Measurements from ENCODE around the gene RHOF. TPM values are rescaled to one million over a fixed set of nuclear protein-coding genes. Genes with fewer than 3 reads are reported as not detected.
A peak's percentile ranks its signal among the peaks of the same experiment; 100 is the strongest.

RHOF gene
- total RNA-seq, 1 donor from 2014 or later, result 12.1 TPM

GRCh38 chr12:121786440-121786825 lies 7.1 kb downstream of the RHOF start:
- intact Hi-C loops (cut with DNase I), result no loop called here
- DNase-seq (ENCODE audit: low spot score) (peak; percentile 60), ATAC-seq (no peak)

GRCh38 chr12:121784460-121784859 lies 9.0 kb downstream of the RHOF start:
- ATAC-seq, result no peak
- no peak for DNase-seq (ENCODE audit: low spot score)
- intact Hi-C loops (cut with DNase I), result no loop called here

- intact Hi-C loops (cut with DNase I), result no loop called here
- ATAC-seq (no peak), DNase-seq (ENCODE audit: low spot score) (no peak)
Measured at GRCh38 chr12:121783766-121784165, 9.7 kb downstream of the RHOF start.

GRCh38 chr12:121781998-121782979 lies 11.2 kb downstream of the RHOF start:
- peak; percentile 59 for ATAC-seq
- intact Hi-C loops (cut with DNase I), result no loop called here
- DNase-seq (ENCODE audit: low spot score), result no peak

GRCh38 chr12:121781484-121781997 lies 11.9 kb downstream of the RHOF start:
- DNase-seq (ENCODE audit: low spot score) (no peak), ATAC-seq (peak; percentile 77)
- intact Hi-C loops (cut with DNase I), result no loop called here

GRCh38 chr12:121780429-121780828 lies 13.1 kb downstream of the RHOF start:
- intact Hi-C loops (cut with DNase I), result no loop called here
- no peak for ATAC-seq
- no peak for DNase-seq (ENCODE audit: low spot score)

GRCh38 chr12:121779422-121779895 lies 14.0 kb downstream of the RHOF start:
- intact Hi-C loops (cut with DNase I), result no loop called here
- ATAC-seq (no peak), DNase-seq (ENCODE audit: low spot score) (no peak)

GRCh38 chr12:121778567-121779421 lies 14.7 kb downstream of the RHOF start:
- no peak for ATAC-seq
- intact Hi-C loops (cut with DNase I), result no loop called here
- DNase-seq (ENCODE audit: low spot score), result no peak

- intact Hi-C loops (cut with DNase I), result no loop called here
- peak; percentile 68 for ATAC-seq
- peak; percentile 89 for DNase-seq (ENCODE audit: low spot score)
Measured at GRCh38 chr12:121776190-121777098, 17.0 kb downstream of the RHOF start.

- DNase-seq (ENCODE audit: low spot score), result no peak
- intact Hi-C loops (cut with DNase I), result no loop called here
- ATAC-seq, result peak; percentile 2
Measured at GRCh38 chr12:121775501-121775900, 18.0 kb downstream of the RHOF start.

GRCh38 chr12:121774968-121775474 lies 18.5 kb downstream of the RHOF start:
- ATAC-seq (no peak), DNase-seq (ENCODE audit: low spot score) (no peak)
- intact Hi-C loops (cut with DNase I), result no loop called here

GRCh38 chr12:121773011-121773777 lies 20.3 kb downstream of the RHOF start:
- ATAC-seq (peak; percentile 68), DNase-seq (ENCODE audit: low spot score) (peak; percentile 82)
- intact Hi-C loops (cut with DNase I), result no loop called here

- no peak for DNase-seq (ENCODE audit: low spot score)
- intact Hi-C loops (cut with DNase I), result no loop called here
- ATAC-seq, result no peak
Measured at GRCh38 chr12:121770813-121771625, 22.5 kb downstream of the RHOF start.

- no peak for ATAC-seq
- intact Hi-C loops (cut with DNase I), result no loop called here
- no peak for DNase-seq (ENCODE audit: low spot score)
Measured at GRCh38 chr12:121770388-121770787, 23.1 kb downstream of the RHOF start.

- no peak for DNase-seq (ENCODE audit: low spot score)
- no peak for ATAC-seq
- intact Hi-C loops (cut with DNase I), result no loop called here
Measured at GRCh38 chr12:121769831-121770301, 23.6 kb downstream of the RHOF start.

- ATAC-seq (no peak), DNase-seq (ENCODE audit: low spot score) (no peak)
- intact Hi-C loops (cut with DNase I), result no loop called here
Measured at GRCh38 chr12:121769297-121769830, 24.1 kb downstream of the RHOF start.

Data from sciatic nerve (tissue), 2 donors.